GM10248 (cell line): ENCODE measurements around the gene HDAC2.
"Not testable (repeated sequence)": the region's sequence is repeated elsewhere in the genome, so short reads cannot be mapped to it uniquely, and the experiment has no call there.

ENCODE experiments used
- CTCF ChIA-PET: fragments of 300-600 bp; sonication (Branson Sonifier 250); formaldehyde crosslinking; extraction: SDS; loops from one replicate; lab custom pipeline; 2021; ENCODE audit warnings: antibody characterized with exemption; lab: Yijun Ruan, JAX
- POLR2A ChIA-PET: fragments of 350-650 bp; sonication (Branson Sonifier 250); formaldehyde crosslinking; extraction: SDS; loops from one replicate; lab custom pipeline; 2020; ENCODE audit warnings: antibody characterized with exemption; lab: Yijun Ruan, JAX
- DNase-seq: peaks from one replicate; pipeline ENCODE4 v3.0.0; 2012; ENCODE audit errors: extremely low spot score
- CTCF ChIP-seq: IDR thresholded peaks from 2 replicates; pipeline ENCODE4 v1.5.1; 2012; ENCODE audit warnings: mild to moderate bottlenecking, low read depth; ENCODE audit errors: extremely low read depth, missing control alignments, control extremely low read depth

The HDAC2 gene

GRCh38 chr6:113995634-113996033, 24.7 kb upstream of the HDAC2 start:
- DNase-seq = no peak
- POLR2A ChIA-PET = no interaction called here
- CTCF ChIA-PET = interaction anchor here (1.5 to 4.1 kb wide), 5 partner anchors 10 to 113 kb away, joined by 4 to 17 read pairs (median 5); no protein-coding TSS in a partner anchor
- no peak for TF ChIP-seq CTCF

GRCh38 chr6:113994934-113995342, 24.0 kb upstream of the HDAC2 start:
- TF ChIP-seq CTCF = peak; percentile 20
- peak; percentile 35 for DNase-seq
- CTCF ChIA-PET = interaction anchor here (1.5 to 4.1 kb wide), 6 partner anchors 9 to 113 kb away, joined by 3 to 17 read pairs (median 5); no protein-coding TSS in a partner anchor
- POLR2A ChIA-PET = no interaction called here

DNA sequence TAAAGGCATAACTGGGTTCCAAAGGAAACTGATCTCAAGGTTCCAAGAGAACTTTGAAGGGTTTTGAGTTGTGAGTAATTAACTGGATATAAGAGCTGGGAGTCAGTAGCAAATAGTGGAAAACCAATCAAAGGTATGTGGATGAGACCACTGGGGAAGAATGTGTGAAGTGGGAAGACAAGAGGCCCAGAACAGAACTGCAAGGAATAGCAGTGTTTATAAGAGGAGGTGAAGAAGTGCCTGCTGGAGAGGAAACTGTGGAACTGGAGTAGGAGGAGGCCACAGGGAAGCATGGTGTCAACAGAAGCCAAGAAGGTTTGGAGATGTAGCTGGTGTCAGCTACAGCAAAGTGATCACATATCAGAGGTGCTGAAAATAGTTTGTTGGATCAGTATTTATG, 18.7 kb upstream of the HDAC2 start:
- DNase-seq = no peak
- ChIA-PET POLR2A (no interaction called here), CTCF (interaction anchor here (1.0 kb wide), 1 partner anchor 9 kb away, joined by 4 read pairs; no protein-coding TSS in a partner anchor)
- no peak for TF ChIP-seq CTCF

- DNase-seq, POLR2A ChIA-PET, CTCF ChIA-PET: not testable (repeated sequence)
Measured at GRCh38 chr6:113982675-113983074, 11.7 kb upstream of the HDAC2 start.

DNA sequence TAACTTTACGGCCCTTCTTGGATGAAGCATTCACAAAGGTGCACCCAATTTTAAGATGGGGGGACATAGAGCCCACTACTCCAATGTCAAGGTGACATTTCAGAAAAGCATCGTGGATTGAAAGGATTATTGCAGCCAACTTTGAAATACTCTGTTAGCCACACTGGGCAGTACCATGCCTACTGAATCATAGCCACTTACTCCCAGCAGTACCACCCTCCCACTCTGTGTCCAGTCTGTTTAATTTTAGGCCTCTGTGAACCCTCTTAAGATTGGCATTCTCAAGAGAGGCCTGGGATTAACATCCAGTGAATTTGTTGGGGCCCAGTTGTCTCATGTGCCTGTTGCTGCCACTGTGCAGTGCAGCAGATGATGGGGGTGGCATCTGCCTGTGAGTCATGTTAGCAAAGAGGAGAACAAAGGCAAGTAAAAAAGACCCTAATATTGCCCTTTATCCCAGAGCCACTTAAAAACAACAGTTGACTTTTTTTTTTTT, 11.2 kb upstream of the HDAC2 start:
- ChIA-PET CTCF (no interaction called here), POLR2A (no interaction called here)
- no peak for DNase-seq
- TF ChIP-seq CTCF = no peak

DNA sequence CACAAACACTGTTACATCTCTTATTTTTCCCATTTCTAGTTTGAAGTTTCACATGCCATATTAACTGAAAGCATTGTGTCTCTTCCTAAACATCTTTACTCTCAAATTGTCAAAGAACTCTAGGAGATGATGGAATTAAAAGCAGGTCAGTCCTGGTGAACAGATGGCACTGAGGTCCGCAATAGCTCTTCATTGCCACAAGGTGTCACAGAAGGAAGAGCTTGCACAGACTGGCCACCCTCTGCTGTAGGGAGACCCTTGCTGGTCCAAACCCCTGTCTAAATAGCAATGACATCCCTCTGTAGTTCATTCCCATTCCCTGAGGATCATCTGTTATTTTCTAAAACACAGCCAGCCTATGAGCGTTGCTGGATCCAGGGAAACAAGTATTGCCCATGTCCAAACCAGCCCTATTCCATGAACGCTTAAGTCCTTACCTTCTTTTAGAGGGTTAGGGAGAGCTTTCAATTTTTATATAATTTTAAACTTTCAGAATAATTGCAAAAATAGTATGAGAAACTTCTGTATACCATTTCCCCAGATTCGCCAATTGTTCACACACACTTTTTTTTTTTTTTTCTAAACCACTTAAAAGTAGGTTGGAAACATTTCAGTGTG, 10.1 kb upstream of the HDAC2 start:
- DNase-seq = peak; percentile 21
- ChIA-PET POLR2A (no interaction called here), CTCF (interaction anchor here (0.9 to 2.6 kb wide), 12 partner anchors 8 to 1915 kb away, joined by 3 to 18 read pairs (median 4); partner anchors contain the start of gene HDAC2)
- peak; percentile 28 for TF ChIP-seq CTCF

DNA sequence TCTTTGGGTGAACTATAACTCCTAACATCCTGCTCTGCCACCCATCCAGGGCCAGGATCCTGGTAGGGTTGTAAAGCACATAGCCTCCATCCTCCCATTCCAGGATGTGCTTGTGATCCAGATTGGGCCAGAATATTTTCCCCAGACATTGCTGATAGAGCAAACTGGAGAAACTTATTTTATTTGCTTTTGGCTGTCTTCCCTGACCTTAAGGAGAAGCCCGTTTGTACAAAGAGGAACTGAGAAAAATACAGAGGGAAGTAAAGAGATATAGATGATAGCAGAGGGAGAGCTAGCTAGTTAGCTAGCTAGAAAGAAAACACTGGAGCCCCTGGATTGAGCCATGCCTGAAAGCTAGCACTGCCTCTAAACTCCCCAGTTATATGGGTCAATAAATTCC, 9.0 kb upstream of the HDAC2 start:
- POLR2A ChIA-PET = no interaction called here
- CTCF ChIA-PET = interaction anchor here (1.0 to 2.6 kb wide), 5 partner anchors 9 to 129 kb away, joined by 4 to 18 read pairs (median 5); partner anchors contain the start of gene HDAC2
- no peak for TF ChIP-seq CTCF
- peak; percentile 26 for DNase-seq
